K562 (cell line): ENCODE results near the gene SPEM3. TPM values are rescaled to one million over a fixed set of nuclear protein-coding genes. Genes with fewer than 3 reads are reported as not detected.

Experiments
- ATAC-seq: fragments of 200-7000 bp; cut with Tn5 transposase; 3 replicates; pipeline ENCODE4 v1.9.1; 2020; ENCODE audit warnings: moderate library complexity
- BruUV-seq: library from RNA; stranded (reverse); fragments of 400-500 nt; replicated peaks from 2 replicates; lab custom pipeline; 2021; lab: Mats Ljungman, UMichigan
- CTCF ChIA-PET: fragments of 300-600 bp; formaldehyde crosslinking; extraction: SDS; loops from one replicate; lab custom pipeline; 2021; ENCODE audit warnings: low intra/inter-chr PET ratio; lab: Yijun Ruan, JAX
- POLR2A ChIA-PET: fragments of 300-600, 350-650 bp; sonication (Branson Sonifier 250); formaldehyde crosslinking; extraction: SDS; loops from one replicate; lab custom pipeline; 2021; ENCODE audit warnings: antibody characterized with exemption, inconsistent platforms; lab: Yijun Ruan, JAX
- DNase-seq, 4 experiments: peaks; one replicate each; pipeline versions ENCODE4 v3.0.0 to v3.0.0-alpha.2; 2011 to 2018; ENCODE audit warnings: low spot score in 3 of 4, mixed read lengths in 3 of 4; ENCODE audit errors: extremely low read depth in 1 of 4
- FAIRE-seq: peaks from 2 replicates; lab custom pipeline; 2011; peaks lifted over from hg19 to GRCh38; lab: Jason Lieb, UNC
- H2AFZ ChIP-seq: 2 replicates; pipeline ENCODE4 v1.6.0; 2011; ENCODE audit warnings: low read depth, low read length, control low read depth, inconsistent platforms
- H3K27ac ChIP-seq: fragments of 200-600 bp; 3 replicates; pipeline ENCODE4 v1.8.0; 2011; ENCODE audit warnings: low read depth, mild to moderate bottlenecking, control low read depth, inconsistent platforms, low read length, moderate library complexity, mixed read lengths; ENCODE audit errors: extremely low read depth
- H3K27me3 ChIP-seq, 2 experiments: fragments of 300-600 bp in 1 of 2; 2 replicates in 1 of 2; 3 replicates in 1 of 2; pipeline versions ENCODE4 v1.6.0 to v1.8.0; 2011; ENCODE audit warnings: inconsistent platforms in 2 of 2, low read length in 2 of 2, mild to moderate bottlenecking in 1 of 2, mixed read lengths in 1 of 2, moderate library complexity in 1 of 2; ENCODE audit not compliant: control insufficient read depth in 2 of 2, insufficient read depth in 2 of 2
- H3K36me3 ChIP-seq: fragments of 300-600 bp; 3 replicates; pipeline ENCODE4 v1.8.0; 2011; ENCODE audit warnings: mild to moderate bottlenecking, low read length, inconsistent platforms; ENCODE audit not compliant: control insufficient read depth, insufficient read depth
- H3K4me1 ChIP-seq, 2 experiments: fragments of 200-600 bp in 1 of 2; replicated peaks in 1 of 2; 2 replicates in 1 of 2; 3 replicates in 1 of 2; pipeline versions ENCODE4 v1.5.1 to v1.8.0; 2011; ENCODE audit warnings: inconsistent platforms in 2 of 2, low read length in 2 of 2, mild to moderate bottlenecking in 1 of 2, mixed read lengths in 1 of 2, moderate library complexity in 1 of 2; ENCODE audit not compliant: control insufficient read depth in 2 of 2, insufficient read depth in 2 of 2
- H3K4me2 ChIP-seq: 2 replicates; pipeline ENCODE4 v1.6.1; 2011; ENCODE audit warnings: low read length, control low read depth, inconsistent platforms, mixed read lengths; ENCODE audit not compliant: insufficient read depth
- H3K4me3 ChIP-seq: fragments of 200-600 bp; sonication (generic), shearing (Covaris generic); 2 replicates; pipeline ENCODE4 v1.5.1; 2016; ENCODE audit warnings: control low read depth, inconsistent platforms
- H3K79me2 ChIP-seq: fragments of 200-600 bp; 3 replicates; pipeline ENCODE4 v1.8.0; 2011; ENCODE audit warnings: low read length, inconsistent platforms; ENCODE audit not compliant: control insufficient read depth, insufficient read depth
- H3K9ac ChIP-seq, 2 experiments: 2 replicates each; pipeline versions ENCODE4 v1.6.0 to v1.6.1; 2011; ENCODE audit warnings: low read depth in 2 of 2, low read length in 2 of 2, control low read depth in 1 of 2, inconsistent platforms in 1 of 2, mild to moderate bottlenecking in 1 of 2, mixed read lengths in 1 of 2; ENCODE audit not compliant: insufficient read depth in 1 of 2
- H3K9me1 ChIP-seq: one replicate; pipeline ENCODE4 v1.6.0; 2011; ENCODE audit warnings: inconsistent platforms, mild to moderate bottlenecking, low read length, moderate library complexity; ENCODE audit not compliant: control insufficient read depth, insufficient read depth
- H3K9me3 ChIP-seq: replicated peaks from 2 replicates; pipeline ENCODE4 v1.5.1; 2011; ENCODE audit warnings: low read depth, low read length, inconsistent platforms; ENCODE audit not compliant: control insufficient read depth, insufficient read depth
- H4K20me1 ChIP-seq: replicated peaks from 2 replicates; pipeline ENCODE4 v1.6.1; 2011; ENCODE audit warnings: low read length, inconsistent platforms, mixed read lengths; ENCODE audit not compliant: control insufficient read depth, insufficient read depth
- ATF3 ChIP-seq, 2 experiments: fragments of 450-650 bp in 1 of 2; sonication (generic) in 1 of 2; formaldehyde crosslinking in 1 of 2; IDR thresholded peaks in 1 of 2; conservative IDR thresholded peaks in 1 of 2; 2 replicates each; pipeline versions ENCODE4 v1.6.1 to v1.8.1; 2016 to 2023; ENCODE audit warnings: mild to moderate bottlenecking in 2 of 2, moderate library complexity in 2 of 2, inconsistent platforms in 1 of 2, missing genetic modification reagents in 1 of 2
- CGGBP1 ChIP-seq: fragments of 250-450 bp; sonication (Bioruptor Pico); IDR thresholded peaks from 2 replicates; pipeline ENCODE4 v1.9.0; 2021; ENCODE audit warnings: mild to moderate bottlenecking
- CREM ChIP-seq: IDR thresholded peaks from 2 replicates; pipeline ENCODE4 v1.6.1; 2014; ENCODE audit warnings: antibody characterized with exemption, low read depth
- ETS1 ChIP-seq: conservative IDR thresholded peaks from 2 replicates; pipeline ENCODE4 v1.6.1; 2011; ENCODE audit warnings: low read depth, mild to moderate bottlenecking, low read length; ENCODE audit not compliant: control insufficient read depth
- TRIM25 ChIP-seq: fragments of 450-650 bp; IDR thresholded peaks from 2 replicates; pipeline ENCODE4 v1.7.0; 2016; ENCODE audit warnings: borderline replicate concordance
- ZNF143 ChIP-seq: sonication (generic); formaldehyde crosslinking; IDR thresholded peaks from 2 replicates; pipeline ENCODE4 v1.9.0; 2022; ENCODE audit warnings: mild to moderate bottlenecking, missing genetic modification reagents
- ZNF584 ChIP-seq: fragments of 200-800 bp; sonication (Bioruptor generic); IDR thresholded peaks from 2 replicates; pipeline ENCODE4 v1.6.1; 2016; ENCODE audit warnings: low read depth, mild to moderate bottlenecking, missing genetic modification characterization, missing compliant biosample characterization
- WGBS: fragments of 100-300 bp; shearing (Covaris generic); methylation state at CpG from one replicate; pipeline ENCODE4 v1.1.6; 2016; ENCODE audit warnings: low coverage, mixed read lengths; ENCODE audit not compliant: insufficient coverage; ENCODE audit errors: missing lambda C conversion rate; 5-methylcytosine and 5-hydroxymethylcytosine counted together
- in situ Hi-C: fragments of 300-500 bp; cut with MboI; formaldehyde crosslinking; loops from 4 replicates; pipeline ENCODE4 v1.15.0; 2018; ENCODE audit warnings: inconsistent platforms, mixed read lengths
- intact Hi-C: fragments of 100-400 bp; cut with micrococcal nuclease; formaldehyde crosslinking; loops from 2 replicates; pipeline ENCODE4 v1.14.2; 2022
- polyA plus RNA-seq, 8 experiments: library from polyadenylated mRNA; depleted of rRNA in 4 of 8; stranded (reverse) in 5 of 8; unstranded in 3 of 8; fragments of >200 nt; fragmentation: Nextera tagmentation in 2 of 8; fragmentation: Illumina TruSeq in 1 of 8; extraction: Ambion mirVana in 2 of 8; extraction: Trizol in 1 of 8; gene quantifications; 2 replicates each; pipeline versions ENCODE4 v1.2.1 to v1.2.3, GENCODE V29; 2011 to 2014; ENCODE audit warnings: inconsistent platforms in 1 of 8, missing spikeins in 1 of 8
- total RNA-seq, 7 experiments: library from RNA; depleted of rRNA in 6 of 7; stranded (reverse); fragments of >200 nt in 6 of 7; fragmentation: Illumina TruSeq in 2 of 7; extraction: Trizol in 2 of 7; gene quantifications; 2 replicates each; pipeline versions ENCODE4 v1.2.1 to v1.2.3, GENCODE V29; 2011 to 2021; ENCODE audit warnings: low replicate concordance in 1 of 7

The SPEM3 gene
- total and polyA plus RNA-seq, 9 of the 15 experiments (the other 6 are each of a cell fraction or from before 2014, with no cell fraction given): not detected

GRCh38 chr17:7436556-7437368 is 8.1 kb downstream of the SPEM3 start:
- Histone ChIP-seq H4K20me1 (no peaks in the 10 kb centered on the region), H3K27ac (peak overlapping the region; percentile 75; the same call in 2 of the 3 replicates), H3K4me1 (peaks cover 17 to 60% of the 10 kb centered on the region in 2 experiments; a peak in 4 of 5 replicates), H3K9ac (peak overlapping the region; percentile 64 to 90), H3K79me2 (peaks cover 7% of the 10 kb centered on the region; the same call in 2 of the 3 replicates), H3K4me3 (peak overlapping the region; percentile 64), H3K36me3 (no peaks in the 10 kb centered on the region), H3K9me3 (no peaks in the 10 kb centered on the region), H3K9me1 (peaks cover 2% of the 10 kb centered on the region), H3K4me2 (peak overlapping the region; percentile 90), H2AFZ (no peak overlapping the region), H3K27me3 (no peaks in the 10 kb centered on the region)
- ATAC-seq (no peak), FAIRE-seq (no peak), DNase-seq (no peak)
- in situ Hi-C loops (no loop called here), intact Hi-C loops (loop anchor here (5.0 kb wide), 2 partner anchors 34 to 46 kb away; partner anchors contain the start of genes POLR2A, SLC35G6 and TMEM256)
- 96% methylated on average over 14 of the region's 92 CpGs for WGBS
- TF ChIP-seq ATF3 (IDR thresholded peaks at IDR 0.05) (peak; percentile 34; the same call in 1 of the 2 replicates), ATF3 (CRISPR knock-in tag; conservative IDR thresholded peaks at IDR 0.05) (no peak), ZNF143 (CRISPR knock-in tag) (no peak), CREM (0 out of 2 replicates have a peak, but pooled peaks have one; percentile 9), ZNF584 (CRISPR knock-in tag) (no peak), ETS1 (no peak), TRIM25 (no peak), CGGBP1 (CRISPR knock-in tag) (no peak)
- POLR2A ChIA-PET: interaction anchor here (4.2 kb wide), 1 partner anchor 48 kb away, joined by 21 read pairs; the partner anchor contains the start of gene POLR2A
- CTCF ChIA-PET: no interaction called here
- BruUV-seq: no TSS peak
